GM21723 (cell line): ENCODE data around the gene SHOX.
"Not testable (repeated sequence)": the region's sequence is repeated elsewhere in the genome, so short reads cannot be mapped to it uniquely, and the experiment has no call there.

Experiments
- ATAC-seq: cut with Tn5 transposase; IDR thresholded peaks from one replicate; pipeline ENCODE4 v1.9.1; 2021; ENCODE audit warnings: mild to moderate bottlenecking, moderate library complexity; ENCODE audit not compliant: unreplicated experiment

The SHOX gene

DNA sequence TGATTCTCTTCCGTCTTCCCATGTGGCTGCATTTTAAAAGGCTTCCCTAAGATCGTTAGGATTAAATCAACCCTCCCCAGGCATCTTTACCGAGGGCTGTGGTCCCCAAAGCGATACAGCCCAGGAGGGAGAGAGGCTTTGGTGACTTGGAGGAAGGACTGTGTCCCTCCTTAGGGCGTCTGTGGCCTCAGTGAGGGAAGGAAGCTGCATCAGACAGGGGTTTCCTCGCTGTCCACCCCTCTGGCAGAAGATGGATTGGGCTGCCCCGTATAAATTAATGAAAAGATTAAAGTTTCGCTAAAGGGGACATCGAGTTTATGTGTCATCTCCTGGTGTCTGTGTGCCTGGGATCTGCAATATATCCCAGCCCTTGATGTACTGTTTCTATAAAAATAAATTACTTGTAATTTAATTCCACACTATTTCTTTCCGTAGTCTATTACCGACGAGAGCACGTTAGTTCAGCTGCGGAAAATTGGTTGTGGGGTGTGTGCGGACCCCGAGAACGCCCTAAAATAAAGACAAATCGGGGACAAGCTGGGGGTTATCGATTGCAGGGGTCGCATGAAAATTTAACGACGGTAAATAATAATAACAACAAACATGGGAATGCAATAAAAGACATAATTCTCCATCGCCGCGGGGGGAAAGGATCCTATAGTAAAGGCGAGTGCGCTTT is 6.5 kb downstream of the SHOX start:
- ATAC-seq: no peak

DNA sequence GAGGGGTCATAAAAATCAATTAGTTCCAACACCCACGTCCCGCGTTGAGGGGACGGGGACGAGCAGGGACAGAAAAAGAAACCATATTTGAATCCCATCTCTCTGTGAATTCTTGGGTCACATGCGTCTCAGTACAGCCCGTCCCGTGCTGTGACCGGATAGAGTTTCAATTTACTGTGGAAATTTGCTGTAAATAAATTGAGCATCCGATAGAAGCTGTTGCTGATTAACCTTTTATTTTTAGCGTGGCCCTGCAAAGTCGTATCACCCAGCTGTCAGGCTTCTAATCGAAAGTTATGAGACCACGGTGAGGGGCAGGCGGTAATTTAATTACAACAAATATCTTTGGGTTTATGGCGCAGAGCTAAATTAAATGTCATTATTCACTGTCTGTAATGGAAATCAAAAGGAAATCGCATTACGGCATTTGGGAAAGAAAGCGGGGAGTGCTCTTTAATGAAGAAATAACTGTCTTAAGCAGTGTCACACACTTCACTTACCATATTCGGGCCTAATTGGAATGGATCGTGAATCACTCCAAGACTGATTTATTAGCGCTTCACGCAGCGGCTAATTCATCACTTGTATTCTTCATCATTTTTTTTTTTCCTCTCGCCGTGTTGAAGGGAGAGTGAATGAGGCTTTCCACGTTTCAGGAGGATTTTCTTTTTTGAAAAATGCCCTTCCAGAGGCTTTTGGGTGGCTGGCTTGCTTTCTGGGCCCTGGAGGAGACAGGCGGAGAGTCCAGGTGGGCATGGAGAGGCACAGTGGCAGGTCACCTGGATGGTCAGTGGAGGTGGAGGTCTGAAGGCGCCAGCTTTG is 7.3 kb downstream of the SHOX start:
- no peak for ATAC-seq

DNA sequence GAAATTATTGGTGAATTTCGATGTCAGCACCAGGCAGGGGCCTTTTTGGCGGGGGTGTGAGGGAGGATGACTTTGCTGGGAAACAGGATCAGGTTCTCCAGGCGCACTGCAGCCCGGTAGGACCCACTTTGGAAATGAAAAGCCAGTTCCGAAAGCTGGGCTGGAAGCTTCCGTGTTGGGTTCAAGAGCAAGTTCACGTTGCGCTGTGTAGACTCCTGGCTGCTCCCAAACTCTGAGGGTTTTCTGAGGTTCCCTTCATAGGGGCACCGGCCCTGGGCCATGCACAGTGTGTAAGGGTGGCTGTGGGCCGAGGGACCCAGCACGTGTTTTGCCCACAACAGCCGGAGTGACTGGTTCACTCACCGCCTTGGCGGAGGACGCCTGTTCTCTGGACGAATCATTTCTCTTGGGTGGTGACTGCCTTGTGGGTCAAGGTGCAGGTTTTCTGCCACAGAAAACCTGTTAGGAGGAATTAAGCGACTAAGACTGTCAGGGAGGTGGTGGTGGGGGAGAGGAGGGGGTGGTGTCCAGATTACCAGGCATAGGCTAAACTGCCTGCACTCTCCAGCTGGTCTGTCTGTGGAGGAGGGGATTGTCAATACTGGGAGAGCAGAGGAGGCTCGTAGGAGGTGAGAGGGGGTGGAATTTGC is 8.0 kb downstream of the SHOX start:
- ATAC-seq: no peak

DNA sequence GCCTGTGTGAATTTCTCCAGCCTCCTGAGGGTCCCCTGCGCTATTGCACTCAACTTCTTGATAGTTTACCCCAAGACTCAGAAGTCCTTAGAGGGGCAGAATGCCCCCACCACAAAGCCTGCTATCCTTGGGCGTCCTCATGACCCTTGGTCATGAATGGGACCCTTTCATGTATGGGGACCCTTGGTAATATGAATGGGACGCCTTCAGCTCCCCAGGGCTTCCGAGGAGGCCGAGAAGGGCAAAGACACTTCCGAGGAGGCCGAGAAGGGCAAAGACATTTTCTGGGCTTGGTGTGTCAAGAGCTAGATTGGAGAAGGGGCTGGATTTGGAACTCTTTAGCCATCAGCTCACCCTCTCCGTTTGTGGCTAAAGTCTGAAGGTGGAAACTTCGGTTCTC is 8.6 kb downstream of the SHOX start:
- no peak for ATAC-seq

DNA sequence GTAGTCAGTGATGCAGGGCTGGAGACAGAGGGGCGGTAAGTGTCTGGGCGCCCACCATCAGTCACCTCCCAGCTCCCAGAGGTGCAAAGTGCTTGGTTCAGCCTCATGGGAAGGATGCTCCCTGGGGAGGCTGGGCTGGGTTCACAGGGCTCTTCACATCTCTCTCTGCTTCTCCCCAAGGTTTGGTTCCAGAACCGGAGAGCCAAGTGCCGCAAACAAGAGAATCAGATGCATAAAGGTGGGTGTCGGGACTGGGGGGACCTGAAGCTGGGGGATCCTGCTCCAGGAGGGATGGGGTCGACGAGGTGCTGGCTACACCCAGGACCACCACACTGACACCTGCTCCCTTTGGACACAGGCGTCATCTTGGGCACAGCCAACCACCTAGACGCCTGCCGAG is 10.1 kb downstream of the SHOX start:
- ATAC-seq: no peak

DNA sequence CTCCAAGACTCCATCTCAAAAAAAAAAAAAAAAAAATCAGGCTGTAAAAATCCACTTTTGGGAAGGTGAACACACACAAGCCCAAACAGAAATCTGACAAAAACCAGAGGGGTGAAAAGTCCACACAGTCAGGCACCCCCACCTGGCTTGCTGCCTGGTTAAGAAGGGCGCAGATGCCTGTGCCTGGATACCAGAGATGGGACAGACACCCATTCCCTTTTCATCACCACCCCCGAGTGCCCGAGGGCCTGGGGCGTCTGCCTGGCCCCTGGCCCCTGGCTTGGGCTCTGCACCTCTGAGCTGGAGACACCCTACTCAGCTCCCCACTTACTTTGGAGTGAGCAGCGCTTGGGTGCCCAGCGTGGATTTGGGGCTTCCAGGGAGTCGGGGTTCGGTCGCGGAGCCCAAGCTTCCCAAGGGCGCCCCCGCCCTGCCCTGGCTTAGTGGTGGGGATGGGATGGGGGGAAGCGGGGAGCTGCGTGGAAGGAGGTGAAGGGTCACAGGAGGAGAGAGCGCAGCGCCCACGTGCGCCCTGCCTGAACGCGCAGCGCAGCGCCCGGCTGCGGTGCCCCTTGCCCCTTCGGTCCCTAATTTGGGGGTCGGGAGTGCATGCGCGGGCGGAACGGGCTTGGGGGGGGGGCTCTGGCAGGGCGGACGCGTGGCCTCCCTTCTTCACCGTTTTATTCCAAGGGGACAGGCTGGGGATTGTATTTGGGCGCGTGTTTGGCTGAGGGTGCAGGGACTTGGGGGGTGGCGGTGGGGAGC is 11.3 kb downstream of the SHOX start:
- ATAC-seq: no peak

DNA sequence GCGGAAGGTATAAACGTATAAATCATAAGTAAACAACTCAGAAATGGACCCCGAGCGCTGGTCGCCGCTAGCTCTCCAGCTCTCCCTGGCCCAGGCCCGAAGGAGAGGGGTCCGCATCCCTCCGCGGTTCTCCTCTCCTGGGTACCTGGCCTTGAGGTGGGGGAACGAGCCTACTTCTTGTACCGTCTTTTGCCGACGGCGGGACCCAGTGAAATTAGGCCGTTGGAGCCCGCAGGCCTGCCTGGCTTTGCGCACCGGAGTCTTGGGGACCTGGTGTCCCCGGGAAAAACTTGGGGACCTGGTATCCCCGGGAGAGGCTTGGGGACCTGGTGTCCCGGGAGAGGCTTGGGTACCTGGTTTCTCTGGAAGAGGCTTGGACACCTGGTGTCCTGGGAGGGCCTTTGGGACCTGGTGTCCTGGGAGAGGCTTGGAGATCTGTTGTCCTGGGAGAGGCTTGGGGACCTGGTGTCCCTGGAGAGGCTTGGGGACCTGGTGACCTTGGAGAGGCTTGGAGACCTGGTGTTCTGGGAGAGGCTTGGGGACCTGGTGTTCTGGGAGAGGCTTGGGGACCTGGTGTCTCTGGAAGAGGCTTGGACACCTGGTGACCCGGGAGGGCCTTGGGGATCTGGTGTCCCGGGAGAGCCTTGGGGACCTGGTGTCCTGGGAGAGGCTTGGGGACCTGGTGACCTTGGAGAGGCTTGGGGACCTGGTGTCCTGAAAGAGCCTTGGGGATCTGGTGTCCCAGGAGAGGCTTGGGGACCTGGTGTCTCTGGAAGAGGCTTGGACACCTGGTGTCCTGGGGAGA is 12.0 kb downstream of the SHOX start:
- ATAC-seq: no peak

DNA sequence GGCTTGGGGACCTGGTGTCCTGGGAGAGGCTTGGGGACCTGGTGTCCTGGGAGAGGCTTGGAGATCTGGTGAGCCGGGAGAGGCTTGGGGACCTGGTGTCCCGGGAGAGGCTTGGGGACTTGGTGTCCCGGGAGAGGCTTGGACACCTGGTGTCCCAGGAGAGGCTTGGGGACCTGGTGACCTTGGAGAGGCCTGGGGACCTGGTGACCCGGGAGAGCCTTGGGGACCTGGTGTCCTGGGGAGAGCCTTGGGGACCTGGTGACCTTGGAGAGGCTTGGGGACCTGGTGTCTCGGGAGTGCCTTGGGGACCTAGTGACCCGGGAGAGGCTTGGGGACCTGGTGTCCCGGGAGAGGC is 12.6 kb downstream of the SHOX start:
- ATAC-seq: no peak

DNA sequence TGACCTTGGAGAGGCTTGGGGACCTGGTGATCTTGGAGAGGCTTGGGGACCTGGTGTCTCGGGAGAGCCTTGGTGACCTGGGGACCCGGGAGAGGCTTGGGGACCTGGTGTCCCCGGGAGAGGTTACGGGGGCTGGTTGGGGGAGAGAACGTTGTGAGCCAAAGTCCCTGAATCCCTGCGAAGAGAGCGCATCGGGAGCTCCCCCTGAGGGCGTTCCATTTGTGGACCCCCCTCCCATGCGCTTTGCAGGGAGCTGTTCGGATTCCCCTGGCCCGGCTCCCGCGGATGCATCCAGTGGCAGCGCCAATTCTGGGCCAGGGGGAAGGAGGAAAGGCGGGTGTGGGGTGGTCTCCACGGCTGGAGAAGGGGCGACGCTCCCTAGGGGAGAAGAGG is 13.3 kb downstream of the SHOX start:
- ATAC-seq: no peak

DNA sequence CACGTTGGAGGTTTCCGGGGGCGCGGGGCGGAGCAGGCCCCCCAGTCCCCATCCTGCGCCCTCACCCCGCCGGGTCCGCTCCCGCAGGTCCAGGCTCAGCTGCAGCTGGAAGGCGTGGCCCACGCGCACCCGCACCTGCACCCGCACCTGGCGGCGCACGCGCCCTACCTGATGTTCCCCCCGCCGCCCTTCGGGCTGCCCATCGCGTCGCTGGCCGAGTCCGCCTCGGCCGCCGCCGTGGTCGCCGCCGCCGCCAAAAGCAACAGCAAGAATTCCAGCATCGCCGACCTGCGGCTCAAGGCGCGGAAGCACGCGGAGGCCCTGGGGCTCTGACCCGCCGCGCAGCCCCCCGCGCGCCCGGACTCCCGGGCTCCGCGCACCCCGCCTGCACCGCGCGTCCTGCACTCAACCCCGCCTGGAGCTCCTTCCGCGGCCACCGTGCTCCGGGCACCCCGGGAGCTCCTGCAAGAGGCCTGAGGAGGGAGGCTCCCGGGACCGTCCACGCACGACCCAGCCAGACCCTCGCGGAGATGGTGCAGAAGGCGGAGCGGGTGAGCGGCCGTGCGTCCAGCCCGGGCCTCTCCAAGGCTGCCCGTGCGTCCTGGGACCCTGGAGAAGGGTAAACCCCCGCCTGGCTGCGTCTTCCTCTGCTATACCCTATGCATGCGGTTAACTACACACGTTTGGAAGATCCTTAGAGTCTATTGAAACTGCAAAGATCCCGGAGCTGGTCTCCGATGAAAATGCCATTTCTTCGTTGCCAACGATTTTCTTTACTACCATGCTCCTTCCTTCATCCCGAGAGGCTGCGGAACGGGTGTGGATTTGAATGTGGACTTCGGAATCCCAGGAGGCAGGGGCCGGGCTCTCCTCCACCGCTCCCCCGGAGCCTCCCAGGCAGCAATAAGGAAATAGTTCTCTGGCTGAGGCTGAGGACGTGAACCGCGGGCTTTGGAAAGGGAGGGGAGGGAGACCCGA is 14.0 kb downstream of the SHOX start:
- ATAC-seq: no peak

DNA sequence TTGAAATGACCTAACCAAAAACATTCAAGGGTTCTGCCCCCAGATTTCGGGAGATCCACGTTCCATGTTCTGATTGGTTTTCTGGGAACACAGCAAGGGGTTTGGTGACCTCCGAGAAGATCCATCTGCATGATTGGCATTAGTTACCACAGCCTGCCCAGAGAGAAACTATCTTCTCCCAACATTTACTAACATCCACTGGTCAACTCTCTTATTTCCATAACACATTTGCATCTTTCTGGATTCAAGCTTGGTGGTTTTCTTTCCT is 15.6 kb downstream of the SHOX start:
- ATAC-seq: no peak

DNA sequence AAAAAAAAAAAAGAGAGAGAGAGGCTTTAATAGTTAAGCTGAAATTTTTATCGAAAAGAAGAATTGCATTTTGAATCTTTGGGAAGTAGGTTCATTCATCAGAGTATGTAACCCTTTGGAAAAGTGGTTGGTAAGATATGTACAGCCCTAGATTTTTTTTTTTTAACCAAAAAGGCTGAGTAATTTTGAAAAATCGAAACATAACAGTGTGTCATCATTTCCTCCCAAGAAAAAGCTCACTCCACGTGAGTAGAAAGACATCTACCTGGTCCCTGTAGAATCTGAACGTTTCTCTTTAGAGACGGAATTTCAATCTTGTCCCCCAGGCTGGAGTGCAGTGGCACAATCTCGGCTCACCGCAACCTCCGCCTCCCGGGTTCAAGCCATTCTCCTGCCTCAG is 16.2 kb downstream of the SHOX start:
- ATAC-seq: no peak

DNA sequence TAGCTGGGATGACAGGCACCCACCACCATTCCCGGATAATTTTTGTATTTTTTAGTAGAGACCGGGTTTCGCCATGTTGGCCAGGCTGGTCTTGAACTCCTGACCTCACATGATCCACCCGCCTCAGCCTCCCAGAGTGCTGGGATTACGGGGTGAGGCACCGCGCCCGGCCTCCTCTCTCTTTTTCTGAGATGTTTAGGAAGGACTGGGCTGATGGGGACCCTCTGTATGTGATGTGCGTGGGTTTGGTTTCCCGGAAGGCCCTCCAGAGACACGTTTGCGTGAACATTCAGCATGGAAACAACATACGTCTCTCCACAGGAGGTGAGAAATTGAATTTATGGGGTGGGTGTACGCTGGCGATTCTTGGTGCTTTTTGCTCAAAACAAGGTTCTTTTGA is 18.6 kb downstream of the SHOX start:
- ATAC-seq: no peak

DNA sequence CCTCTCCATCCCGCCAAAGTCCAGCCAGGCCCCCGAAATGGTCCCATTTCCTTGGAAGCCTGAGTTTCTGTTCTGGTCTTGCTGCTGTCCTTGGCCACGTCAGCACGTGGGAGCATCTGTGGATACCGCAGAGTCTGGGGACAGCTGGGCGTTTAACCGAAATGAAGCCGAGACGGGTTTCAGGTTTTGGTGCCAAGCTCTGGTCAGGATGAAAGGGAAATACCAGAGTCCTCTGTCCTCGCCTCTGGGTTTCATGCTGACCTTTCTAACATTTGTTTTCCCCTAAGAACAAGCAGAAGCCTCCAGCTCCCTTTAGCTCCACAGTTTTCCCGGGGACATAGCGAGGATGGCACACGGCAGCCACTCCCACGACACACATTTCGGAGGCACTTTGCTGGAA is 19.7 kb downstream of the SHOX start:
- no peak for ATAC-seq

DNA sequence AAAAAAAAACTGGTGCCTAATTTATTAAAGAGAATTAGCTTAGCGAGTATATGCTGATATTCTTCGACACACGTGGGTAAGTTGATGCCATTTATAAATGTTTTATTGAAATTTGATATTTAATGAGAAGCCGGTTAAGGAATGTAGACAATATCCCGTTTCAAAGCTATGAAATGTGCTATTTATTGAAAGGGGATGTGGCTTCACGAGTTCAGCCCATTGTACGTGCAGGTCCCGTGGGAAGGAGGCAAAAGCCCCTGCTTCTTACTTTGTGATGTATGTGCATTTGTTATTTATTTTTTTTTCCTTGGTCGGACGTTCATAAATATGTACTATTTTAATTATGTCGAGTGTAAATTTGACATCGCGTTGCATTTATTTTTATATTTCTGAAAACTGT is 20.2 kb downstream of the SHOX start:
- no peak for ATAC-seq

DNA sequence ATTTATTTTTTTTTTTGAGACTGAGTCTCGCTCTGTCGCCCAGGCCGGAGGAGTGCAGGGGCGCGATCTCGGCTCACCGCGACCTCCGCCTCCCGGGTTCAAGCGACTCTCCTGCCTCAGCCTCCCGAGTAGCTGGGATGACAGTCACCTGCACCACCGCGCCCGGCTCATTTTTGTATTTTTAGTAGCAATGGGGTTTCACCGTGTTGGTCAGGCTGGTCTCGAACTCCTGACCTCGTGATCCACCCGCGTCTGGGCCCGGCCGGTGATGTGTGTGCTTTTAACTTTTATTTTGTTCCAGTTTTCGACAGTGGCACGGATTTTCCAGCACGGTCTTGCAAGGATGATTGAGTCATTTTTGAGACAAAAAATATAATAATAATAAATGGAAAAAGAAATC is 21.3 kb downstream of the SHOX start:
- ATAC-seq: not testable (repeated sequence)

DNA sequence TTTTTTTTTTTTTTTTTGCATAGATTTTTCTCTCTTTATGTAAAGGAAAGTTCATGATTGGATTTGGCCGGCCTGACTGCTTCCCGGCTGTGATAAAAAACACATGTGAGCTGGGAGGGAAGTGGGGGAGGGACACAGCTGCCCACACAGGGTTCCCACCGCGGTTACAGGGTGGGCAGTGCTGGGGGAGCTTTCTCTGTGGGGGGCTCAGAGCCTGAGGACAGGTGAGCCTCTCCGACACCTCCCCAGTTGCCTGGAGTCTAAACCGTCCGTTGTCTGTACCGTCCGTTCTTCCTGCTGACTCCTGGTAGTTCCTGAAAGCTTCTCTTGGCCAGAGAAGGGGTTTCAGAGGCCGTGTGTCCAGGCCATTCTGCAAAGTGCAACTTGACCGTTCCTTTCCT is 21.8 kb downstream of the SHOX start:
- ATAC-seq: no peak

DNA sequence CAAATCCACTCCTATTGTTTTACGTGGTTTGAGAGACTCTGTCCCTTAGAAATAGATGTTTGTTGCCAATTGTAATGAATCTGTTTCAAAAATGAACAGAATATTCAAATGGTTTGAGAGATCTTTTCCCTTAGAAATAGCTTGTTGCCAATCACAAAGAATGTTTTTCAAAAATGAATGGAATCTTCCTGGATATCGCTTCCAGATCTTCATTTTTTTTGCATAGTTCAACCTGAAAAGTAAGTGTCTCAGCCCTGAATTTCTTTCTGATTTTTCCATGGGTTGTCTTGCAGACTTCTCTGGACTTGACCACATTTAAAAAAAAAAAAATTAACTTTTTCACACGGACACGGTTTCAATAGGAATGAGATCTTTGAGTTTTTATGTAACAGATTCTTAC is 22.7 kb downstream of the SHOX start:
- no peak for ATAC-seq

DNA sequence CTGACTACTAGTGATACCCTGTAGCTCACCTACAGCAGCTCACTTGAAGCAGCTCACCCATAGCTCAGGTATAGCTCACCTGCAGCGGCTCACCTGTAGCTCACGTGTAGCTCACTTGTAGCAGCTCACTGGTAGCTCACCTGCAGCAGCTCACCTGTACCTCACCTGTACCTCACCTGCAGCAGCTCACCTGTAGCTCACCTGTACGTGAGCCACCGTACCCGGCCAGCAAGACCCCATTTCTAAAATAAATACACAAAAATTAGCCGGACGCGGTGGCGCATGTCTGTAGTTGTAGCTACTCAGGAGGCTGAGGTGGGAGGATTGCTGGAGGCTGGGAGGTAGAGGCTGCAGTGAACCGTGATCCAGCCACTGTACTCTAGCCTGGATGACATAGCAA is 30.6 kb downstream of the SHOX start:
- ATAC-seq: no peak

DNA sequence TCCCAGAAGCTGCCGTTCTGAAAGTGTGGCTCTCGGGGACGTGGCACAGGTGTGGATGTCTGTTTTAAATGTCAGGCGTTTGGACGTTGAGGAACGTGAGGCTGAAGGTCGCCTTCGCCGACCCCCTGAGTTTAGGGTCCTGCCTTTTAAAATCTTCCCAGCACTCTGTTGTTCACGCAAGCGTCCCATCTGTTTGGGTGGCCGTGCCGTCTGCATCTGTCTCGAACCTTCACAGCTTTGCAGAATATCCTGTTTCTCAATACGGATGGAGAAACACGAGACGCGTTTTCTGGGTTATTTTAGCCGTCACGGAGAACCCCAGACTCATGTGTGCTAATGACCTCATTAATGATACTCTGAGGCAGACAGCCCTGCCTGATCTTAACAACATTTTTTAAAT is 31.5 kb downstream of the SHOX start:
- ATAC-seq: no peak
